Epithelial cell of proximal tubule (primary cell): Measurements from ENCODE around the gene DNAH2. TPM values are rescaled to one million over a fixed set of nuclear protein-coding genes. Genes with fewer than 3 reads are reported as not detected.

Experiments used
- DNase-seq: peaks from one replicate; pipeline ENCODE4 v3.0.0-alpha.2; 2011; ENCODE audit warnings: low read depth
- H3K4me3 ChIP-seq: 2 replicates; pipeline ENCODE4 v1.5.1; 2011; ENCODE audit warnings: low read depth, mild to moderate bottlenecking, low read length
- CTCF ChIP-seq: conservative IDR thresholded peaks from 2 replicates; pipeline ENCODE4 v1.5.1; 2012; ENCODE audit warnings: low read depth, mild to moderate bottlenecking, low read length
- total RNA-seq: library from RNA; depleted of rRNA; stranded (reverse); fragments of >200 nt; gene quantifications from 2 replicates; pipeline ENCODE4 v1.2.3, GENCODE V29; 2015

Gene DNAH2
- total RNA-seq, 1 donor from 2014 or later = not detected

- peak; percentile 21 for TF ChIP-seq CTCF
- H3K4me3 ChIP-seq = peak overlapping the region; percentile 70
- no peak for DNase-seq
These were observed 123.9 kb downstream of the DNAH2 start for GRCh38 chr17:7841396-7841914.

- no peak for DNase-seq
- no peak for TF ChIP-seq CTCF
- peak overlapping the region; percentile 70 for H3K4me3 ChIP-seq
These were observed 124.4 kb downstream of the DNAH2 start for GRCh38 chr17:7841915-7842379.

GRCh38 chr17:7842380-7843256 is 125.1 kb downstream of the DNAH2 start:
- no peak for DNase-seq
- H3K4me3 ChIP-seq = peak overlapping the region; percentile 70
- TF ChIP-seq CTCF = no peak

- TF ChIP-seq CTCF = no peak
- DNase-seq = no peak
- peak overlapping the region; percentile 70 for H3K4me3 ChIP-seq
These were observed 125.7 kb downstream of the DNAH2 start for GRCh38 chr17:7843257-7843535.

- no peak for TF ChIP-seq CTCF
- peak overlapping the region; percentile 70 for H3K4me3 ChIP-seq
- no peak for DNase-seq
These were observed 126.2 kb downstream of the DNAH2 start for GRCh38 chr17:7843536-7844291.

- no peak for TF ChIP-seq CTCF
- DNase-seq = no peak
- peak overlapping the region; percentile 70 for H3K4me3 ChIP-seq
These were observed 127.0 kb downstream of the DNAH2 start for GRCh38 chr17:7844292-7845154.
